Trophoblast cell (in vitro differentiated cells and primary cell): ENCODE results near the gene ALDH1B1. TPM values are rescaled to one million over a fixed set of nuclear protein-coding genes. Genes with fewer than 3 reads are reported as not detected.
A peak's percentile ranks its signal among the peaks of the same experiment; 100 is the strongest.

Experiments used
- DNase-seq, 2 donors: peaks; one replicate each; pipeline ENCODE4 v3.0.0-alpha.2; 2016
- H2AFZ ChIP-seq: 2 replicates; pipeline ENCODE4 v1.6.1; 2013; ENCODE audit warnings: low read length, moderate library complexity, mild to moderate bottlenecking; ENCODE audit not compliant: insufficient read depth, poor library complexity
- H2AK5ac ChIP-seq: 2 replicates; pipeline ENCODE4 v1.6.1; 2013; ENCODE audit warnings: mild to moderate bottlenecking, low read length
- H2BK120ac ChIP-seq: 2 replicates; pipeline ENCODE4 v1.6.1; 2013; ENCODE audit warnings: low read length, mild to moderate bottlenecking, moderate library complexity; ENCODE audit not compliant: insufficient read depth, poor library complexity
- H2BK12ac ChIP-seq: 2 replicates; pipeline ENCODE4 v1.6.1; 2013; ENCODE audit warnings: mild to moderate bottlenecking, low read length, moderate library complexity
- H2BK5ac ChIP-seq: 2 replicates; pipeline ENCODE4 v1.6.1; 2013; ENCODE audit warnings: low read length, low read depth, moderate library complexity, mild to moderate bottlenecking; ENCODE audit not compliant: poor library complexity
- H3K14ac ChIP-seq: 2 replicates; pipeline ENCODE4 v1.6.1; 2013; ENCODE audit warnings: mild to moderate bottlenecking, low read length
- H3K18ac ChIP-seq: 2 replicates; pipeline ENCODE4 v1.6.1; 2013; ENCODE audit warnings: mild to moderate bottlenecking, low read length
- H3K23ac ChIP-seq: 2 replicates; pipeline ENCODE4 v1.6.1; 2013; ENCODE audit warnings: low read length
- H3K27ac ChIP-seq: 2 replicates; pipeline ENCODE4 v1.5.1; 2013; ENCODE audit warnings: low read depth, mild to moderate bottlenecking, inconsistent platforms, low read length, moderate library complexity
- H3K27me3 ChIP-seq: 2 replicates; pipeline ENCODE4 v1.6.1; 2013; ENCODE audit warnings: inconsistent platforms, mild to moderate bottlenecking, low read length, moderate library complexity; ENCODE audit not compliant: insufficient read depth
- H3K36me3 ChIP-seq, 2 experiments: 1 replicate in 1 of 2; 2 replicates in 1 of 2; pipeline ENCODE4 v1.6.1; 2013; ENCODE audit warnings: low read length in 2 of 2, mild to moderate bottlenecking in 2 of 2, moderate library complexity in 1 of 2; ENCODE audit not compliant: insufficient read depth in 2 of 2, control insufficient read depth in 1 of 2
- H3K4ac ChIP-seq: 2 replicates; pipeline ENCODE4 v1.6.1; 2013; ENCODE audit warnings: low read depth, mild to moderate bottlenecking, low read length, moderate library complexity
- H3K4me1 ChIP-seq, 2 experiments: 1 replicate in 1 of 2; 2 replicates in 1 of 2; pipeline ENCODE4 v1.6.1; 2013; ENCODE audit warnings: low read length in 2 of 2, mild to moderate bottlenecking in 2 of 2, moderate library complexity in 1 of 2; ENCODE audit not compliant: insufficient read depth in 2 of 2, control insufficient read depth in 1 of 2
- H3K4me2 ChIP-seq: 2 replicates; pipeline ENCODE4 v1.6.1; 2013; ENCODE audit warnings: inconsistent platforms, mild to moderate bottlenecking, low read length, moderate library complexity
- H3K4me3 ChIP-seq: 2 replicates; pipeline ENCODE4 v1.5.1; 2013; ENCODE audit warnings: mild to moderate bottlenecking, low read depth, low read length, inconsistent platforms
- H3K79me1 ChIP-seq: one replicate; pipeline ENCODE4 v1.6.1; 2013; ENCODE audit warnings: low read length
- H3K79me2 ChIP-seq: 2 replicates; pipeline ENCODE4 v1.6.1; 2013; ENCODE audit warnings: low read length, mild to moderate bottlenecking; ENCODE audit not compliant: control insufficient read depth, insufficient read depth, poor library complexity
- H3K9ac ChIP-seq: 2 replicates; pipeline ENCODE4 v1.6.1; 2013; ENCODE audit warnings: mild to moderate bottlenecking, low read length
- H3K9me3 ChIP-seq: 2 replicates; pipeline ENCODE4 v1.6.1; 2013; ENCODE audit warnings: low read depth, mild to moderate bottlenecking, control low read depth, inconsistent platforms, low read length; ENCODE audit not compliant: insufficient read depth
- H4K12ac ChIP-seq: 2 replicates; pipeline ENCODE4 v1.6.1; 2013; ENCODE audit warnings: low read depth, mild to moderate bottlenecking, low read length, moderate library complexity
- H4K8ac ChIP-seq: 2 replicates; pipeline ENCODE4 v1.6.1; 2013; ENCODE audit warnings: low read depth, mild to moderate bottlenecking, low read length, moderate library complexity
- H4K91ac ChIP-seq: one replicate; pipeline ENCODE4 v1.6.1; 2013; ENCODE audit warnings: low read depth, mild to moderate bottlenecking, low read length, moderate library complexity
- WGBS: extraction: QIAGEN DNeasy Blood & Tissue Kit; methylation state at CpG from one replicate; pipeline ENCODE4 v1.1.7; 2013; ENCODE audit warnings: missing lambda C conversion rate; ENCODE audit not compliant: insufficient read length, insufficient coverage; ENCODE audit errors: extremely low coverage; 5-methylcytosine and 5-hydroxymethylcytosine counted together
- polyA plus RNA-seq: library from polyadenylated mRNA; stranded (reverse); fragments of 200-250 nt; gene quantifications from 2 replicates; pipeline ENCODE4 v1.2.3, GENCODE V29; 2013

Gene ALDH1B1
- 9.2 and 9.6 TPM in 2 replicates for polyA plus RNA-seq

DNA sequence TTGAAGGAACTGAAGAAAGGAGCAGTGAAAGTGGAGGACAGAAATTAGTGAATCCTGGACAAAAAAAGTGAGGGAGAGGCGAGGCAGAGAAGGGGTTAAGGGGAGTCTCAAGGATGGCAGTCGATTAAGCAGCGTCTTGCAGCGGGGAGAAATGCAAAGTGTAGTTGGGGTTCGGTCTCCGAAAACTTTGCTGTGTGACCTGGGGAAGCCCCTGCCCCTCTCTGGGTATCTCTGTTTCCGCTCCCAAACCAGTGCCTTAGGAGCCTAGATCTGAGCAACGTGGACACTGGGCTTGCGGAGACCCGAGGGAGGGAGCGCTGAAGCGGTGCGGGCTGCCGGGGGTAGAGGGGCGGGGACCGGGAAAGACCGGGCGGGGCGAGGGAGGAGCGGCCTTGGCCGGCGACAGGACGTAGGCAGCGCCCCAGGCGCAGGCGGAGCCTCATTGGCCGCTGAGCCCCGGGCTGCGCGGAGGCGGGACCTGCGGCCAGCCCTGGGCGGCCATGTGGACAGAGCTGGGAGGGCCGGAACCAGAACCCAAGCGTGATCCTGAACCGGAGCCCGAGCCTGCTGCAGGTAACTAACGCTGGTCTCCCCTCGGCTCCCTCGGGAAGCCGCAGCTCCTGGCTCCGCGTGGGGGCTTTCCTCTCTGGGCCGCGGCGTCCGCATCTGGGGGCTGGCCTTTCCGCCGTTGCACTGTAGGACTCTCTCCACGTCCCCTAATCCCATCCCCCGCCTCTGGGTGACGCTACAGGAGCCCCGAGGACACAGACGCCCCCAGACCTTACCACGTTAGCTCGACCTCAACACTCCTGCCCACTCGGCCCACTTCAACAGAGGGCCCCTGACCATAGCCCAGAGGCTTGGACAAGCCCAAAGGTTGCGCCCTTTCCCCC is at the start of gene ALDH1B1:
TSS of gene ALDH1B1 (plus strand) at position 468 of the 893 bp plus-strand sequence. CDS start 3,047 bp downstream, outside the sequence.
- H3K9ac ChIP-seq: peak within 1 kb of the TSS; percentile 94
- H3K4ac ChIP-seq: peak within 1 kb of the TSS; percentile 23
- H4K91ac ChIP-seq: peak within 1 kb of the TSS; percentile 58
- peaks cover 5% of the 10 kb centered on the region for H3K9me3 ChIP-seq
- peak within 1 kb of the TSS; percentile 77 for H3K18ac ChIP-seq
- peaks cover 5% of the 10 kb centered on the region for H3K79me2 ChIP-seq
- H2AK5ac ChIP-seq: peak within 1 kb of the TSS; percentile 26
- H3K4me2 ChIP-seq: peak within 1 kb of the TSS; percentile 98
- peaks cover 16% of the 10 kb centered on the region in 2 experiments for H3K36me3 ChIP-seq
- peak within 1 kb of the TSS; percentile 61 for H2AFZ ChIP-seq
- peak within 1 kb of the TSS; percentile 46 for H4K12ac ChIP-seq
- no peaks in the 10 kb centered on the region for H3K27me3 ChIP-seq
- H3K79me1 ChIP-seq: peaks cover 5% of the 10 kb centered on the region
- H3K4me1 ChIP-seq: peaks cover 5 to 8% of the 10 kb centered on the region in 2 experiments
- DNase-seq: peak; percentile 96
- peak within 1 kb of the TSS; percentile 79 for H3K4me3 ChIP-seq
- no peak within 1 kb of the TSS for H3K23ac ChIP-seq
- H4K8ac ChIP-seq: peak within 1 kb of the TSS; percentile 87
- H3K27ac ChIP-seq: no peak within 1 kb of the TSS
- peak within 1 kb of the TSS; percentile 51 for H2BK12ac ChIP-seq
- peak within 1 kb of the TSS; percentile 67 for H3K14ac ChIP-seq
- WGBS: no CpG with 5 or more reads among the region's 58 CpGs
- H2BK5ac ChIP-seq: peak within 1 kb of the TSS; percentile 11
- peak within 1 kb of the TSS; percentile 70 for H2BK120ac ChIP-seq

DNA sequence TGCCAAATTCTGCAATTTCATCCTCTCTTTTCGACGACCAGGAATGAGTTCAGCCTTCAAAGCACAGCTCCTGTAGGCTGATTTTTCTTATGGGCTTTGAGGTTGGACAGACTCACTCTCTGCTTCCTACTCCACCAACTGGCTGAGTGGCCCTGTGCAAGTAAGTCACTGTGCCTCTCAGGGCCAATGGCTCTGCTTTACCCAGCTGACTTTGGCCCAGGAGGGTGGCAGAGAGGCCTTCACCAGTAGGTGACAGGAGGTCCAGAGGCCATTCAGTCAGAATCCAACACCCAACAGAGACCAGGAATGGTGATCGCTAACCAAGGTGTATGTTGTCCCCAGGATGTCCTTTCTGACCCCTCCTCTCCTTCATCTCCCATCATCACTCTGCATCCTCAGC is 49.5 kb upstream of the ALDH1B1 start:
- no peak overlapping the region for H2AFZ ChIP-seq
- DNase-seq: no peak
- no peak overlapping the region for H2BK120ac ChIP-seq
- no peak overlapping the region for H3K18ac ChIP-seq
- no peak overlapping the region for H2BK5ac ChIP-seq
- no peak overlapping the region for H2BK12ac ChIP-seq
- no peaks in the 10 kb centered on the region for H3K79me1 ChIP-seq
- no peak overlapping the region for H3K4me2 ChIP-seq
- H3K27ac ChIP-seq: no peak overlapping the region
- no peak overlapping the region for H4K8ac ChIP-seq
- no peak overlapping the region for H3K23ac ChIP-seq
- H3K4me1 ChIP-seq: no peaks in the 10 kb centered on the region
- H3K4me3 ChIP-seq: no peak overlapping the region
- no peak overlapping the region for H3K9ac ChIP-seq
- H3K79me2 ChIP-seq: no peaks in the 10 kb centered on the region
- H4K91ac ChIP-seq: no peak overlapping the region
- no peak overlapping the region for H2AK5ac ChIP-seq
- H3K27me3 ChIP-seq: no peaks in the 10 kb centered on the region
- H3K4ac ChIP-seq: no peak overlapping the region
- no peaks in the 10 kb centered on the region for H3K36me3 ChIP-seq
- H3K14ac ChIP-seq: no peak overlapping the region
- H4K12ac ChIP-seq: no peak overlapping the region
- no peaks in the 10 kb centered on the region for H3K9me3 ChIP-seq
- WGBS: no CpG with 5 or more reads among the region's 3 CpGs

DNA sequence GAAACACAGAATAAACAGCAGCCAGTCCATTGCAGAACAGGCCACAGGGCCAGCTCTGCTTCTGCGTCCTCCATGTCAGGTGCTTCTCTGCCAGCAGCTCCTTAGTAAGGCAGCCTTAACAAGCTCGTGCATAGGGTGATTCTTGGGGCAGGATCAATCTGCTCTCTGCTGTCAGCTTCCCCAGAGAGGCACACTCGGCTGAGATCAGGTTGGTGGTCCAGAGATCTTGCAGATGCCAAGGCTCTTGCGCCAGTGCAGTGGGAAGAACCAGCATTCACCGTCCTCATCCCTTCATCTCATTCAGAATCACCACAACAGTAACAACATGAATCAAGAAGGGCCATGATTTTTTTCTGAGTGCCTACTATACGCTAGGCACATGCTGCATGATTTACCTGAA is 49.0 kb upstream of the ALDH1B1 start:
- Histone ChIP-seq H2BK120ac (no peak overlapping the region), H3K9ac (no peak overlapping the region), H2AFZ (no peak overlapping the region), H4K12ac (no peak overlapping the region), H3K79me1 (no peaks in the 10 kb centered on the region), H2BK5ac (no peak overlapping the region), H3K4me3 (no peak overlapping the region), H3K4ac (no peak overlapping the region), H3K23ac (no peak overlapping the region), H3K9me3 (no peaks in the 10 kb centered on the region), H3K27ac (no peak overlapping the region), H3K27me3 (no peaks in the 10 kb centered on the region), H3K18ac (no peak overlapping the region), H4K91ac (no peak overlapping the region), H3K4me2 (no peak overlapping the region), H2AK5ac (no peak overlapping the region), H4K8ac (no peak overlapping the region), H3K4me1 (no peaks in the 10 kb centered on the region), H3K79me2 (no peaks in the 10 kb centered on the region), H3K14ac (no peak overlapping the region), H2BK12ac (no peak overlapping the region), H3K36me3 (no peaks in the 10 kb centered on the region)
- DNase-seq: no peak
- WGBS: no CpG with 5 or more reads among the region's 6 CpGs

DNA sequence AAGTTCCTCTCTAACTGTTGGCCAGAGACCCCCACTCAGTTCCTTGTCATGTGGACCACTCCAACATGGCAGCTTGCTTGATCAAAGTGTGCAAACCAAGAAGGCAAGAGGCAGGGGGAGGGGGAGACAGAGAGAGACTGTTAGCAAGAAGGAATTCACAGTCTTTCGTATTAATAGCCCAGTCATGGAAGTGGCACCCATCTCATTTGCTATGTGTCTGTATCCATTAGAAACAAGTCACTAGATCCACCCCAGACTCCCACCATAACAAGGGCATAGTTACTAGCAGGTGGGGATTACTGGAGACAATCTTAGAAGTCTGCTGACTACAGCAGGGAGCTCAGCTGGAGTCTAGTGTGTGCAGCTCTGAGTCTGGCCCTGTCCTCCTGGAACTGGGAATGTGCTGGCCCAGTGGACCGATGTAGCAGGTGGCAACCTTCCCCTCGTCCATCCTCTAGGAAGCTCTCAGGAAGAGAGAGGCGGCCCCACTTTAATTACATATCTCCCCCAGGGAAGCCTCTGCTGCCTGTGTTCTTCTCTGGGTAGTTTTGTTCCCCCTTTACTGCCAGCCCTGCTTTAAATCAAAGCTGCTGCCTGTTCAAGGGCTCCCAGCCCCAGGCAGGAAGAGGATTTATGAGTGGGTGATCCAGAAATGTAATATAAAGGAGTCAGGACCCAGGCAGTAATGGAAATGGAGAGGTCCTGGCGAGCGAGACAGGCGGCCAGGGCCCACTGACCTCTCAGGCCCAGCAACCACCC is 47.8 kb upstream of the ALDH1B1 start:
- Histone ChIP-seq H3K4me2 (no peak overlapping the region), H3K79me2 (no peaks in the 10 kb centered on the region), H3K14ac (no peak overlapping the region), H3K4me3 (no peak overlapping the region), H4K8ac (no peak overlapping the region), H3K79me1 (no peaks in the 10 kb centered on the region), H2AK5ac (no peak overlapping the region), H3K27me3 (no peaks in the 10 kb centered on the region), H3K27ac (no peak overlapping the region), H2BK5ac (no peak overlapping the region), H4K12ac (no peak overlapping the region), H3K23ac (no peak overlapping the region), H3K36me3 (no peaks in the 10 kb centered on the region), H3K18ac (no peak overlapping the region), H3K4me1 (no peaks in the 10 kb centered on the region), H2AFZ (no peak overlapping the region), H2BK12ac (no peak overlapping the region), H3K9me3 (no peaks in the 10 kb centered on the region), H3K4ac (no peak overlapping the region), H3K9ac (no peak overlapping the region), H2BK120ac (no peak overlapping the region), H4K91ac (no peak overlapping the region)
- no peak for DNase-seq
- WGBS: no CpG with 5 or more reads among the region's 7 CpGs
